Measurements from ENCODE around the gene B3GLCT. TPM values are rescaled to one million over a fixed set of nuclear protein-coding genes. Genes with fewer than 3 reads are reported as not detected.

Gene B3GLCT
- total RNA-seq, 3 donors from 2014 or later (not counting 1 experiment from before 2014, with no cell fraction given): 6.0 to 8.1 (median 6.2) TPM

- no peak overlapping the region for H3K27ac ChIP-seq (ENCODE audit: low read length)
- peaks cover 5% of the 10 kb centered on the region for H3K9me3 ChIP-seq (ENCODE audit: control insufficient read depth, insufficient read depth, low read length)
- peaks cover 0 to 4% of the 10 kb centered on the region in 2 donors for H3K9me3 Mint-ChIP-seq
- no peak for DNase-seq
- H3K27me3 ChIP-seq (ENCODE audit: control insufficient read depth, insufficient read depth, low read length): no peaks in the 10 kb centered on the region
- H3K4me3 Mint-ChIP-seq: no peak overlapping the region
- 93% methylated on average over 6 of the region's 8 CpGs for WGBS (ENCODE audit: insufficient coverage)
- H3K27ac Mint-ChIP-seq: no peak overlapping the region
- no peak overlapping the region for H3K4me3 ChIP-seq (ENCODE audit: low read length)
- H3K36me3 ChIP-seq (ENCODE audit: control insufficient read depth, insufficient read depth, low read length): no peaks in the 10 kb centered on the region
- H3K27me3 Mint-ChIP-seq (ENCODE audit: low read depth in 2 of 2): no peaks in the 10 kb centered on the region
- peaks cover 4 to 7% of the 10 kb centered on the region in 2 donors for H3K4me1 Mint-ChIP-seq
- intact Hi-C loops (cut with micrococcal nuclease): no loop called here
- no peak for ATAC-seq
- H3K4me1 ChIP-seq (ENCODE audit: control insufficient read depth, insufficient read depth, low read length): no peaks in the 10 kb centered on the region
- no peaks in the 10 kb centered on the region for H3K36me3 Mint-ChIP-seq
- TF ChIP-seq, protein P1, sequence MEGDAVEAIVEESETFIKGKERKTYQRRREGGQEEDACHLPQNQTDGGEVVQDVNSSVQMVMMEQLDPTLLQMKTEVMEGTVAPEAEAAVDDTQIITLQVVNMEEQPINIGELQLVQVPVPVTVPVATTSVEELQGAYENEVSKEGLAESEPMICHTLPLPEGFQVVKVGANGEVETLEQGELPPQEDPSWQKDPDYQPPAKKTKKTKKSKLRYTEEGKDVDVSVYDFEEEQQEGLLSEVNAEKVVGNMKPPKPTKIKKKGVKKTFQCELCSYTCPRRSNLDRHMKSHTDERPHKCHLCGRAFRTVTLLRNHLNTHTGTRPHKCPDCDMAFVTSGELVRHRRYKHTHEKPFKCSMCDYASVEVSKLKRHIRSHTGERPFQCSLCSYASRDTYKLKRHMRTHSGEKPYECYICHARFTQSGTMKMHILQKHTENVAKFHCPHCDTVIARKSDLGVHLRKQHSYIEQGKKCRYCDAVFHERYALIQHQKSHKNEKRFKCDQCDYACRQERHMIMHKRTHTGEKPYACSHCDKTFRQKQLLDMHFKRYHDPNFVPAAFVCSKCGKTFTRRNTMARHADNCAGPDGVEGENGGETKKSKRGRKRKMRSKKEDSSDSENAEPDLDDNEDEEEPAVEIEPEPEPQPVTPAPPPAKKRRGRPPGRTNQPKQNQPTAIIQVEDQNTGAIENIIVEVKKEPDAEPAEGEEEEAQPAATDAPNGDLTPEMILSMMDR (IDR thresholded peaks at IDR 0.05): no peak
Observed at GRCh38 chr13:31179241-31179640, 20.5 kb upstream of the B3GLCT start.

- Mint-ChIP-seq H3K4me1 (peaks cover 4 to 7% of the 10 kb centered on the region in 2 donors), H3K36me3 (no peaks in the 10 kb centered on the region), H3K4me3 (no peak overlapping the region), H3K9me3 (peaks cover 0 to 4% of the 10 kb centered on the region in 2 donors), H3K27me3 (ENCODE audit: low read depth in 2 of 2) (no peaks in the 10 kb centered on the region), H3K27ac (no peak overlapping the region)
- no peaks in the 10 kb centered on the region for H3K27me3 ChIP-seq (ENCODE audit: control insufficient read depth, insufficient read depth, low read length)
- DNase-seq: no peak
- WGBS (ENCODE audit: insufficient coverage): 64% methylated on average over 5 of the region's 5 CpGs
- no peak overlapping the region for H3K27ac ChIP-seq (ENCODE audit: low read length)
- intact Hi-C loops (cut with micrococcal nuclease): no loop called here
- TF ChIP-seq, protein P1 (IDR thresholded peaks at IDR 0.05): no peak
- no peaks in the 10 kb centered on the region for H3K36me3 ChIP-seq (ENCODE audit: control insufficient read depth, insufficient read depth, low read length)
- peaks cover 5% of the 10 kb centered on the region for H3K9me3 ChIP-seq (ENCODE audit: control insufficient read depth, insufficient read depth, low read length)
- no peaks in the 10 kb centered on the region for H3K4me1 ChIP-seq (ENCODE audit: control insufficient read depth, insufficient read depth, low read length)
- H3K4me3 ChIP-seq (ENCODE audit: low read length): no peak overlapping the region
- ATAC-seq: no peak
Observed at GRCh38 chr13:31179754-31180153, 20.0 kb upstream of the B3GLCT start.

DNA sequence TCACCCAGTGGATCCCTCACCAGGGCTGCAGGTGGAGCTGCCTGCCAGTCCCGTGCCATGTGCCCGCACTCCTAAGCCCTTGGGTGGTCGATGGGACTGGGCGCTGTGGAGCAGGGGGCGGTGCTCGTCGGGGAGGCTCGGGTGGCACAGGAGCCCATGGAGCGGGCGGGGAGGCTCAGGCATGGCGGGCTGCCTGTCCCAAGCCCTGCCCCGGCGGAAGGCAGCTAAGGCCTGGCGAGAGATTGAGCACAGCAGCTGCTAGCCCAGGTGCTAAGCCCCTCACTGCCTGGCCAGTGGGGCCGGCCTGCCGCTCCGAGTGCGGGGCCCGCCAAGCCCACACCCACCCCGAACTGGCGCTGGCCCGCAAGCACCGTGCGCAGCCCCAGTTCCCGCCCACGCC, 16.8 kb upstream of the B3GLCT start:
- Histone ChIP-seq H3K4me3 (ENCODE audit: low read length) (no peak overlapping the region), H3K36me3 (ENCODE audit: control insufficient read depth, insufficient read depth, low read length) (no peaks in the 10 kb centered on the region), H3K4me1 (ENCODE audit: control insufficient read depth, insufficient read depth, low read length) (no peaks in the 10 kb centered on the region), H3K27ac (ENCODE audit: low read length) (no peak overlapping the region), H3K27me3 (ENCODE audit: control insufficient read depth, insufficient read depth, low read length) (no peaks in the 10 kb centered on the region), H3K9me3 (ENCODE audit: control insufficient read depth, insufficient read depth, low read length) (no peaks in the 10 kb centered on the region)
- ATAC-seq (no peak), DNase-seq (no peak)
- H3K9me3 Mint-ChIP-seq: no peaks in the 10 kb centered on the region
- no peak overlapping the region for H3K27ac Mint-ChIP-seq
- H3K4me1 Mint-ChIP-seq: peaks cover 3 to 5% of the 10 kb centered on the region in 2 donors
- WGBS (ENCODE audit: insufficient coverage): 95% methylated on average over 26 of the region's 26 CpGs
- H3K4me3 Mint-ChIP-seq: no peak overlapping the region
- intact Hi-C loops (cut with micrococcal nuclease): no loop called here
- TF ChIP-seq, protein P1 (IDR thresholded peaks at IDR 0.05): no peak
- peaks cover 0 to 5% of the 10 kb centered on the region in 2 donors for H3K27me3 Mint-ChIP-seq (ENCODE audit: low read depth in 2 of 2)
- H3K36me3 Mint-ChIP-seq: no peaks in the 10 kb centered on the region

DNA sequence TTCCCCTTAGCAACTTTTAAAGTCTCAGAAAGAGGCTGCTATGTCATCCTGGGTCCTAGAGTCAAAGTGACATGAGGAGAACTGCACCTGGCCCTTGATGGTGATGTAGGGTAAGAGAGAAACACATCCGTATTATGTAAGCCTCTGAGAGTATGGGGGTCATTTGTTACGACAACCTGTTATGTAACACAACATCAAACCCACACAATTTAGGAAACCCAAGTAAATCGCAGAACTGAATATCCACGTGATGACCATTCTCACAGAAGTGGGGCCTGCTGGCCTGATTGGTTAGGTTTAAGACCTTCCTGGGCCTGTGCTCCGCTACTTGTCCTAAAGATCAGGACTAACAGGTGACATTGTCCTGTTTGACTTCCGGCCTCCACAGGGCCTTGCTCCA, 15.3 kb upstream of the B3GLCT start:
- Mint-ChIP-seq H3K4me3 (no peak overlapping the region), H3K36me3 (no peaks in the 10 kb centered on the region)

More for the DNA sequence above, 15.3 kb upstream of the B3GLCT start:
- Mint-ChIP-seq H3K27me3 (ENCODE audit: low read depth in 2 of 2) (peaks cover 0 to 5% of the 10 kb centered on the region in 2 donors), H3K9me3 (no peaks in the 10 kb centered on the region), H3K27ac (no peak overlapping the region), H3K4me1 (no peaks in the 10 kb centered on the region)
- no peak for ATAC-seq
- Histone ChIP-seq H3K36me3 (ENCODE audit: control insufficient read depth, insufficient read depth, low read length) (no peaks in the 10 kb centered on the region), H3K27ac (ENCODE audit: low read length) (no peak overlapping the region), H3K4me3 (ENCODE audit: low read length) (no peak overlapping the region), H3K27me3 (ENCODE audit: control insufficient read depth, insufficient read depth, low read length) (no peaks in the 10 kb centered on the region), H3K9me3 (ENCODE audit: control insufficient read depth, insufficient read depth, low read length) (no peaks in the 10 kb centered on the region), H3K4me1 (ENCODE audit: control insufficient read depth, insufficient read depth, low read length) (no peaks in the 10 kb centered on the region)
- WGBS (ENCODE audit: insufficient coverage): 94% methylated on average over 5 of the region's 6 CpGs
- TF ChIP-seq, protein P1 (IDR thresholded peaks at IDR 0.05): no peak
- DNase-seq: no peak
- intact Hi-C loops (cut with micrococcal nuclease): no loop called here
